ENCODE results near the gene GUCA2A.
"Not testable (repeated sequence)": the region's sequence is repeated elsewhere in the genome, so short reads cannot be mapped to it uniquely, and the experiment has no call there.

GUCA2A gene, protein sequence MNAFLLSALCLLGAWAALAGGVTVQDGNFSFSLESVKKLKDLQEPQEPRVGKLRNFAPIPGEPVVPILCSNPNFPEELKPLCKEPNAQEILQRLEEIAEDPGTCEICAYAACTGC

GRCh38 chr1:42164551-42165420, at the start of gene GUCA2A:
GUCA2A (minus strand) TSS chr1:42164745; CDS start chr1:42164712, 33 bp downstream.
- DNase-seq, result no peak

DNA sequence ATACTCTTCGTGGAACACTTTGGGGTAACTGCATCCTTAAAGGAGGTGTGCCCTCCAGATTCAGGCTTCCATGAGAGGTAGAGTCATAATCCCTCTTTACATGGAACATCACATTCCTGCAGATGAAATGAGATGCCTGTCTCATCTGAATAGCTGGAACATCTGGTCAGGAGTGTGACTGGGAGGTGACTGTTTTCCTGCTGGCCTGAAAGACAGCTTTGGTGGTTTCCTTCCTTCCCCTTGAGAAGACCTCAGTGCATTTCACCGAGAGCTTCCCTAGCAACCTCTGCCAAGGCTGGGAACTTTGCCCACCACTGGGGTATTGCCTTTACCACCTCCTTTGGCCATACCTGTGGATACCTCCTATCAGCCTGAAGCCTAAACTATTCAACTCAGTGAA, 46.7 kb upstream of the GUCA2A start:
- DNase-seq, result no peak

GRCh38 chr1:42210421-42211133, 46.0 kb upstream of the GUCA2A start:
- DNase-seq, result peak; percentile 20

DNA sequence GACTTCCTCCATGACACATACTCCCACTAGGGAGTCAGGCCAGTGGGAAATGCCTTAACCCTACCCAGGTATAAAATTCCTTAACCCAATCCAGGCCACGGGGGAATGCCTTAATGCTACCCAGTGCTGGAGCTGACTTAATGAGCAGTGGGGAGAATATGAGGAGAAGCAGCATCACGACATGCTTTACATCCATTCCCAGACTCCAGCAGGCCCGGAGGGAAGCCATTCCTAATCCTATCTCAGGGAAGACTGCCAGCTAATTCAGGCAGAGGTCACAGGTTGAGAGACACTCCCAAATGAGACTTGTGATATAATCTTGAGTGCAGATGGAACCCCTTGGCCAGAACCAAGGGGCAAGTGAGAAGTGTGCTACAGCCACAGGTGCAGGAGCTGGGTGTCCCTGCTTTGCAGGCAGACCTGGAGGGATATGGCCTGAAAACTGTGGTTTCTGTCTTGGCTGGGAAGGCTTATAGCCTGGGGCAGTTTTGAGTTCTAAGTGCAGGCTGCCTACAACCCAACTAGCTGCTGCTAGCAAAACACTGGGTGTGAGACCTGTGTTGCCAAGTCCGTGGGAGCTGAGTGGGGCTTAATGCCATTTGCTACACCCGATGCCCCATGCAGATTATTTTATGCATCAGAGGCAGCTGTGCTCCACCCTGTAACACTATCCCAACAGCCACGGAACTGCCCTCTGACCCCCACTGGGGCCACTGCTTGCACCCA, 45.1 kb upstream of the GUCA2A start:
- DNase-seq, result peak; percentile 39

DNA sequence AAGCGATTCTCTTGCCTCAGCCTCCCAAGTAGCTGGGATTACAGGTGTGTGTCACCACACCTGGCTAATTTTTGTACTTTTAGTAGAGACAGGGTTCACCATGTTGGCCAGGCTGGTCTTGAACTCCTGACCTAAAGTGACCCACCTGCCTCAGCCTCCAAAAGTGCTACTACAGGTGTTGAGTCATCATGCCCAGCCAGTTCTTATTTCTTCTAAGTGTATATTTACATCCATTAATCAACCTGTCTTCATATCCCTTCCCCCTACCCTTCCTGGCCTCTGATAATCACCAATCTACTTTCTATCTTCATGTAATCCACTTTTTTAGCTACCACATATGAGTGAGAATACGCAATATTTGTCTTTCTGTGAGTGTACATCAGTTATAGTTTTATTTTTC, 42.4 kb upstream of the GUCA2A start:
- DNase-seq, result not testable (repeated sequence)

DNA sequence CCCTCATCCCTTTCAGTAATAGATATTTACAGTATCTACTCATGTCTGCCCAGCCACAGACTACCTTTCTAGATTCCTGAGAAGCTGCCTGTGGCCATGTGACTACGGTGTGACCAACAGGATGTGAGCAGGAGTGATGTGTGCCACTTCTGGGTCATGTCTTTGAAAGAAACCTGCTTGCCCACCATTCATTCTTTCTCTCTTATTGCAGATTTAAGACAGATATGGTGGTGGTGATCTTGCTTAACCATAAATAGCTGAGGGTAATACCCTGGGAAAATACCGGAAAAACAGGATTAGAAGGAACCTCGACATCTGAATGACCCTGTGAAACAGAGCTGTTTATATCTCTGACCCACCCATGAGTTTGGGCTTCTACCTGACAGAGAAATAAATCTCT, 41.6 kb upstream of the GUCA2A start:
- DNase-seq, result no peak

- DNase-seq, result no peak
Observed at GRCh38 chr1:42201986-42202385, 37.4 kb upstream of the GUCA2A start.

- DNase-seq, result no peak
Observed at GRCh38 chr1:42198251-42198650, 33.7 kb upstream of the GUCA2A start.

DNA sequence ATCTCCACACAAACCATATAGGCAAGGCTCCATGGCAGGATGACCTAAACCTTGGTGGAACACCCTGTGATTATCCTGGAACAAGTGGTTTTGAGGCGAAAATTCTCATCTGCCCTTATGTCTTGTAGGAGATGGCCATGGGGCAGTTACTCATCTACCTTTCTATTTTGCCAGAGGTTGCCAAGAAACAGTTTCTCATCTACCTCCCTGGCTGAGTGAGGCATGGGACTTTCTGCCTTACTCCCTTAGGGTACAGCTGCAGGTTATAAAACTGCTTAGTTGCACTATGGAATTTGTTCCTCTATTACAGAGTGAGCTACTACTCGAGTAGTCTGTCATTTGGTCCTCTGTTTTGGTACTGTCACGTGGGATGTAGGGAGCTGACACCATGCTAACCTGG, 31.3 kb upstream of the GUCA2A start:
- DNase-seq, result no peak

DNA sequence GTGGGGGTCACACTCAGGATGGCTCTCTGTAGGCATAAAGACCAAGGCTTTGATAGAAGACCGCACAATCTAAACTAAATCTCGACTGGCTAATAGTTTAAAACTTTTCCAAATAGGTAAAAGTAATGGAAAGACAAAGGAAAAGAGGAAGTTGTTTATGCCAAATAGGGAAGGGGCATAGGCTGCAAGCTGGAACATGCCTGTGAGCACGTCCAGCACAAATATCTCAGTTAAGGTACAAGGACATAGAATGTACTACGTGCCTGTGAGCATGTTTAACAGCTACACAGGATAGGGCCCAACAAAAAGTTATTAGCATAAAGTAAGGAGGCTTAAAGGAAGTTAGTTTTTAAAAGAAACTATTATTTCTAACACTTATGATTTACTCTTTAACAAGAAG, 27.6 kb upstream of the GUCA2A start:
- no peak for DNase-seq

DNA sequence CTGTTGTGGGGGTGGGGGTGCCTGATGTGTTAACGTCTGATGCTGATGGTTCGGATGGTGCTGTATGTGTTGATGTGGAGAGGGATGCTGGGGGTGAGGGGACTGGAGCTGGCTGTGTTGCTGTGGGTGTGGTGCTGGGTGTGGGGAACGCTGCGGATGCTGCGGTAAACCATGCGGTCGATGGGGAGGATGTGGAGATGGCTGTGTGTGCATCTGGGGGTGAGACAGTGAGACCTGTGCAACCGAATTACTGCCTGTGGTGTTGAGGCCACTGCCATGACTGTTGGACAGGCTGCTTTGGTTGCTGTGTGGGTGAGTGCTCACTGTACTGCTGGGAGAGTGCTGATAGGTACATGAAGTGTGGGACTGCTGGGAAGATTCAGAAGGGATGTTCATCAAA, 26.8 kb upstream of the GUCA2A start:
- no peak for DNase-seq

GRCh38 chr1:42189931-42190853, 25.6 kb upstream of the GUCA2A start:
- no peak for DNase-seq

- DNase-seq, result no peak
Observed at GRCh38 chr1:42186152-42186551, 21.6 kb upstream of the GUCA2A start.

DNA sequence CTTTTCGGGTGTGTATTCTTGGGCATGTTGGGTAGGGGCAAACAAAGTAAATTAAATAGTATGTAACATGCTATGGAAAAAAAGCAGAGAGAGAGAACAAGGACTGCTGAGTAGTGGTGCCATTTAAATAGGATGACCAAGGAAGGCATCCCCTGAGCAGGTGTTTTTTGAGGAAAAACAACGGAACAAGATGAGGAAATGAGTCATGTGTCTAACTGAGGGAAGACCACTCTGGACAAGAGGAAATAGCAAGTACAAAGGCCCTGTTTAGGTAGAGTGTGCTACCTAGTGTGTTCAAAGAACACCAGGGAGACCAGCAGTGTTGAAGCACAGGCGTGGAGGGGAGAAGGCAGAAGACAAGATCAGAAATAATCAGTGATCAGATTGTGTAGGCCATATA, 20.1 kb upstream of the GUCA2A start:
- no peak for DNase-seq

GRCh38 chr1:42183957-42184268, 19.4 kb upstream of the GUCA2A start:
- DNase-seq, result no peak

DNA sequence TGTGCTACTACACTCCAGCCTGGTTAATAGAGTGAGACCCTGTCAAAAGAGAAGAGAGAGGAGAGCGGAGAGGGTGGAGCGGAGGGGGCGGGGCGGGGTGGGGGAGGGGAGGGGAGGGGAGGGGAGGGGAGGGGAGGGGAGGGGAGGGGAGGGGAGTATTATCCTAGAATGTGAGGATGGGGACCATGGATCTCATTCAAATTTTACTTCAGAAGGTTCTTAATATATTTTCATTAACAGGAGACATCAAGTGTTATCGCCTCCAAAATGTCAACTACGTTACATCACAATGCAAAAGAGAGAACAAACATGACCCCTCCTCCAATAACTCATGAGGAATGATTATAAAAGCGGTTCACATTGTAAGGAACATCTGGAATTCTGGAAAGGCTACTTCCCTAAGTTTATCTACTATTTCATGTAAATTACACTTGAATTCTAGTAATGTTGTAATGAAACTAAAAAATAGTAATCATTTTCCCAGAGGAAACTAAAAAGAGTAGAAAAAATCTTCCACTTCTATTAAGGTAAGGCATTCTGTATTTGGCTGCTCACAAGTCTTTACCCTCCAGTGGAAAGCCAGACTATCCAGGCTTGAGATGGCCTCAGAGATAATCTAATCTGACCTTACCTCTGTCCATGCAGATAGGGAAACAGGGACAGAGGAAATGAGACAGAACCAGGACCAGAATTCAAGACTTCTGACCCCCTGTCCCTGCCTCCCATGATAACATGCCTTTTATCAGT, 18.8 kb upstream of the GUCA2A start:
- no peak for DNase-seq

DNA sequence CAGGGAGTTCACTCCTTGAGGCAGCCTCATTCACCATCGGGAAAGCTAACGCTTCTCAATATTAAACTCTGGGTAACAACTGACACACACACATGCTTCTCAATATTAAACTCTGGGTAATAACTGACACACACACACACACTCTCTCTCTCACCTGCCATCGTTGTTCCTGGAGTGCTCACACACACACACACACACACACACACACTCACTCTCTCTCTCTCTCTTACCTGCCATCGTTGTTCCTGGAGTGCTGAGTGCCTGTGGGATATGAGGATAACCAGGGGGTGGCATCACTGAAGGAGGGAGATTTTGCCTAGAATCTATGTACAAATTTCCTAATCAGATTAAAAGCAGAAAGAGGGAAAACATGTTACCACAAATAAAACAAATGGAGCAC, 17.1 kb upstream of the GUCA2A start:
- no peak for DNase-seq

- DNase-seq, result no peak
Observed at GRCh38 chr1:42179900-42180329, 15.4 kb upstream of the GUCA2A start.

GRCh38 chr1:42179275-42179674, 14.7 kb upstream of the GUCA2A start:
- no peak for DNase-seq

GRCh38 chr1:42178249-42178648, 13.7 kb upstream of the GUCA2A start:
- no peak for DNase-seq

DNA sequence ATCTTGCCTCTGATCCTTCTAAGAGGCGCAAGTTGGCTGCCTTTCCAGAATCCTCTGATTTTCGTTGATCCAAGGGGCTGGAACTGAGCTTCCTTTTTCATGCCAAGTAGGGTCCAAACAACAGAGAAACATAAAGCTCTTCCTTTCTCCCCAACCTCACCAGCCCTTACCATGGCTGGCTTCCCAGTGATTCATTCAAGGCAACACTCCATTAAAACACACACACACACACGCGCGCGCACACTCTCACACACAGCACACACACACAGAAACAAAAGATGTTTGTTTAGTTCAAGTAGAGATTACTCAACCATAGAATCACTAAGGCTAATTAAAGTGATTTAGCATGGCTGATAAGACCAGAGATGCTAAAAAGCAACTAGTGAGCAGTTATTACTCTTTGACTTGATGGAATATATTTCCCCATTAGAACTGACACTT, 13.0 kb upstream of the GUCA2A start:
- peak; percentile 71 for DNase-seq
